Measurements from ENCODE around the gene UBL3.

GRCh38 chr13:29754473-29754806 lies 96.0 kb downstream of the UBL3 start:
- TF ChIP-seq, protein P1, sequence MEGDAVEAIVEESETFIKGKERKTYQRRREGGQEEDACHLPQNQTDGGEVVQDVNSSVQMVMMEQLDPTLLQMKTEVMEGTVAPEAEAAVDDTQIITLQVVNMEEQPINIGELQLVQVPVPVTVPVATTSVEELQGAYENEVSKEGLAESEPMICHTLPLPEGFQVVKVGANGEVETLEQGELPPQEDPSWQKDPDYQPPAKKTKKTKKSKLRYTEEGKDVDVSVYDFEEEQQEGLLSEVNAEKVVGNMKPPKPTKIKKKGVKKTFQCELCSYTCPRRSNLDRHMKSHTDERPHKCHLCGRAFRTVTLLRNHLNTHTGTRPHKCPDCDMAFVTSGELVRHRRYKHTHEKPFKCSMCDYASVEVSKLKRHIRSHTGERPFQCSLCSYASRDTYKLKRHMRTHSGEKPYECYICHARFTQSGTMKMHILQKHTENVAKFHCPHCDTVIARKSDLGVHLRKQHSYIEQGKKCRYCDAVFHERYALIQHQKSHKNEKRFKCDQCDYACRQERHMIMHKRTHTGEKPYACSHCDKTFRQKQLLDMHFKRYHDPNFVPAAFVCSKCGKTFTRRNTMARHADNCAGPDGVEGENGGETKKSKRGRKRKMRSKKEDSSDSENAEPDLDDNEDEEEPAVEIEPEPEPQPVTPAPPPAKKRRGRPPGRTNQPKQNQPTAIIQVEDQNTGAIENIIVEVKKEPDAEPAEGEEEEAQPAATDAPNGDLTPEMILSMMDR (IDR thresholded peaks at IDR 0.05), result no peak
- TF ChIP-seq POLR2A (IDR thresholded peaks at IDR 0.05), result no peak
